Trophoblast cell (in vitro differentiated cells and primary cell): ENCODE measurements around the gene C3orf18.
"Not testable (repeated sequence)": the region's sequence is repeated elsewhere in the genome, so short reads cannot be mapped to it uniquely, and the experiment has no call there.

Source experiments
- DNase-seq, 2 donors: peaks; one replicate each; pipeline ENCODE4 v3.0.0-alpha.2; 2016
- H2AFZ ChIP-seq: 2 replicates; pipeline ENCODE4 v1.6.1; 2013; ENCODE audit warnings: low read length, moderate library complexity, mild to moderate bottlenecking; ENCODE audit not compliant: insufficient read depth, poor library complexity
- H2AK5ac ChIP-seq: 2 replicates; pipeline ENCODE4 v1.6.1; 2013; ENCODE audit warnings: mild to moderate bottlenecking, low read length
- H2BK120ac ChIP-seq: 2 replicates; pipeline ENCODE4 v1.6.1; 2013; ENCODE audit warnings: low read length, mild to moderate bottlenecking, moderate library complexity; ENCODE audit not compliant: insufficient read depth, poor library complexity
- H2BK12ac ChIP-seq: 2 replicates; pipeline ENCODE4 v1.6.1; 2013; ENCODE audit warnings: mild to moderate bottlenecking, low read length, moderate library complexity
- H2BK5ac ChIP-seq: 2 replicates; pipeline ENCODE4 v1.6.1; 2013; ENCODE audit warnings: low read length, low read depth, moderate library complexity, mild to moderate bottlenecking; ENCODE audit not compliant: poor library complexity
- H3K14ac ChIP-seq: 2 replicates; pipeline ENCODE4 v1.6.1; 2013; ENCODE audit warnings: mild to moderate bottlenecking, low read length
- H3K18ac ChIP-seq: 2 replicates; pipeline ENCODE4 v1.6.1; 2013; ENCODE audit warnings: mild to moderate bottlenecking, low read length
- H3K23ac ChIP-seq: 2 replicates; pipeline ENCODE4 v1.6.1; 2013; ENCODE audit warnings: low read length
- H3K27ac ChIP-seq: 2 replicates; pipeline ENCODE4 v1.5.1; 2013; ENCODE audit warnings: low read depth, mild to moderate bottlenecking, inconsistent platforms, low read length, moderate library complexity
- H3K27me3 ChIP-seq: 2 replicates; pipeline ENCODE4 v1.6.1; 2013; ENCODE audit warnings: inconsistent platforms, mild to moderate bottlenecking, low read length, moderate library complexity; ENCODE audit not compliant: insufficient read depth
- H3K36me3 ChIP-seq, 2 experiments: 1 replicate in 1 of 2; 2 replicates in 1 of 2; pipeline ENCODE4 v1.6.1; 2013; ENCODE audit warnings: low read length in 2 of 2, mild to moderate bottlenecking in 2 of 2, moderate library complexity in 1 of 2; ENCODE audit not compliant: insufficient read depth in 2 of 2, control insufficient read depth in 1 of 2
- H3K4ac ChIP-seq: 2 replicates; pipeline ENCODE4 v1.6.1; 2013; ENCODE audit warnings: low read depth, mild to moderate bottlenecking, low read length, moderate library complexity
- H3K4me1 ChIP-seq, 2 experiments: 1 replicate in 1 of 2; 2 replicates in 1 of 2; pipeline ENCODE4 v1.6.1; 2013; ENCODE audit warnings: low read length in 2 of 2, mild to moderate bottlenecking in 2 of 2, moderate library complexity in 1 of 2; ENCODE audit not compliant: insufficient read depth in 2 of 2, control insufficient read depth in 1 of 2
- H3K4me2 ChIP-seq: 2 replicates; pipeline ENCODE4 v1.6.1; 2013; ENCODE audit warnings: inconsistent platforms, mild to moderate bottlenecking, low read length, moderate library complexity
- H3K4me3 ChIP-seq: 2 replicates; pipeline ENCODE4 v1.5.1; 2013; ENCODE audit warnings: mild to moderate bottlenecking, low read depth, low read length, inconsistent platforms
- H3K79me1 ChIP-seq: one replicate; pipeline ENCODE4 v1.6.1; 2013; ENCODE audit warnings: low read length
- H3K79me2 ChIP-seq: 2 replicates; pipeline ENCODE4 v1.6.1; 2013; ENCODE audit warnings: low read length, mild to moderate bottlenecking; ENCODE audit not compliant: control insufficient read depth, insufficient read depth, poor library complexity
- H3K9ac ChIP-seq: 2 replicates; pipeline ENCODE4 v1.6.1; 2013; ENCODE audit warnings: mild to moderate bottlenecking, low read length
- H3K9me3 ChIP-seq: 2 replicates; pipeline ENCODE4 v1.6.1; 2013; ENCODE audit warnings: low read depth, mild to moderate bottlenecking, control low read depth, inconsistent platforms, low read length; ENCODE audit not compliant: insufficient read depth
- H4K12ac ChIP-seq: 2 replicates; pipeline ENCODE4 v1.6.1; 2013; ENCODE audit warnings: low read depth, mild to moderate bottlenecking, low read length, moderate library complexity
- H4K8ac ChIP-seq: 2 replicates; pipeline ENCODE4 v1.6.1; 2013; ENCODE audit warnings: low read depth, mild to moderate bottlenecking, low read length, moderate library complexity
- H4K91ac ChIP-seq: one replicate; pipeline ENCODE4 v1.6.1; 2013; ENCODE audit warnings: low read depth, mild to moderate bottlenecking, low read length, moderate library complexity
- whole genome bisulfite sequencing: extraction: QIAGEN DNeasy Blood & Tissue Kit; methylation state at CpG from one replicate; pipeline ENCODE4 v1.1.7; 2013; ENCODE audit warnings: missing lambda C conversion rate; ENCODE audit not compliant: insufficient read length, insufficient coverage; ENCODE audit errors: extremely low coverage; 5-methylcytosine and 5-hydroxymethylcytosine counted together

Gene C3orf18

GRCh38 chr3:50517721-50518206, 49.8 kb downstream of the C3orf18 start:
- Histone ChIP-seq H3K79me1 (no peaks in the 10 kb centered on the region), H3K9me3 (peaks cover 2% of the 10 kb centered on the region), H3K36me3 (no peaks in the 10 kb centered on the region), H2BK5ac (no peak overlapping the region), H3K9ac (no peak overlapping the region), H2AFZ (no peak overlapping the region), H3K18ac (no peak overlapping the region), H3K23ac (no peak overlapping the region), H3K4me3 (no peak overlapping the region), H3K14ac (no peak overlapping the region), H3K4me2 (no peak overlapping the region), H2BK120ac (no peak overlapping the region), H3K27me3 (no peaks in the 10 kb centered on the region), H4K91ac (no peak overlapping the region), H3K79me2 (no peaks in the 10 kb centered on the region), H3K4ac (no peak overlapping the region), H4K8ac (no peak overlapping the region), H3K27ac (no peak overlapping the region), H2BK12ac (no peak overlapping the region), H2AK5ac (no peak overlapping the region), H3K4me1 (no peaks in the 10 kb centered on the region), H4K12ac (no peak overlapping the region)
- WGBS: no CpG with 5 or more reads among the region's 4 CpGs
- no peak for DNase-seq

- DNase-seq: no peak
- H3K27me3 ChIP-seq: no peaks in the 10 kb centered on the region
- H4K12ac ChIP-seq: no peak overlapping the region
- H3K4me1 ChIP-seq: no peaks in the 10 kb centered on the region
- H2AK5ac ChIP-seq: no peak overlapping the region
- H3K79me1 ChIP-seq: no peaks in the 10 kb centered on the region
- H3K36me3 ChIP-seq: no peaks in the 10 kb centered on the region
- no peak overlapping the region for H3K23ac ChIP-seq
- no peak overlapping the region for H3K4me2 ChIP-seq
- H4K91ac ChIP-seq: no peak overlapping the region
- peaks cover 2% of the 10 kb centered on the region for H3K9me3 ChIP-seq
- H3K79me2 ChIP-seq: no peaks in the 10 kb centered on the region
- H4K8ac ChIP-seq: no peak overlapping the region
- H2BK5ac ChIP-seq: no peak overlapping the region
- no peak overlapping the region for H2BK120ac ChIP-seq
- no peak overlapping the region for H3K4ac ChIP-seq
- H2AFZ ChIP-seq: no peak overlapping the region
- H3K14ac ChIP-seq: no peak overlapping the region
- H3K18ac ChIP-seq: no peak overlapping the region
- no CpG with 5 or more reads among the region's 4 CpGs for WGBS
- peak overlapping the region; percentile 33 for H3K4me3 ChIP-seq
- H2BK12ac ChIP-seq: no peak overlapping the region
- H3K27ac ChIP-seq: no peak overlapping the region
- no peak overlapping the region for H3K9ac ChIP-seq
Observed at GRCh38 chr3:50516440-50516871, 51.1 kb downstream of the C3orf18 start.

- H3K27me3 ChIP-seq: no peaks in the 10 kb centered on the region
- H4K91ac ChIP-seq: no peak overlapping the region
- no peaks in the 10 kb centered on the region for H3K79me2 ChIP-seq
- H3K36me3 ChIP-seq: no peaks in the 10 kb centered on the region
- no peak overlapping the region for H2BK5ac ChIP-seq
- H3K4me1 ChIP-seq: no peaks in the 10 kb centered on the region
- H3K9ac ChIP-seq: no peak overlapping the region
- no peak overlapping the region for H4K8ac ChIP-seq
- no peaks in the 10 kb centered on the region for H3K79me1 ChIP-seq
- H2BK12ac ChIP-seq: no peak overlapping the region
- H3K4me3 ChIP-seq: no peak overlapping the region
- no peak overlapping the region for H2AK5ac ChIP-seq
- WGBS: no CpG with 5 or more reads among the region's 22 CpGs
- H3K4me2 ChIP-seq: no peak overlapping the region
- no peak overlapping the region for H3K14ac ChIP-seq
- no peak overlapping the region for H2BK120ac ChIP-seq
- no peak overlapping the region for H2AFZ ChIP-seq
- peaks cover 2% of the 10 kb centered on the region for H3K9me3 ChIP-seq
- no peak for DNase-seq
- H4K12ac ChIP-seq: no peak overlapping the region
- no peak overlapping the region for H3K18ac ChIP-seq
- H3K23ac ChIP-seq: no peak overlapping the region
- no peak overlapping the region for H3K27ac ChIP-seq
- no peak overlapping the region for H3K4ac ChIP-seq
Observed at GRCh38 chr3:50515565-50516439, 51.7 kb downstream of the C3orf18 start.

GRCh38 chr3:50512908-50513307, 54.6 kb downstream of the C3orf18 start:
- not testable (repeated sequence) for H3K4ac ChIP-seq, H3K4me3 ChIP-seq, H4K91ac ChIP-seq, DNase-seq, H3K79me2 ChIP-seq, H2AK5ac ChIP-seq, H3K4me1 ChIP-seq, H3K9ac ChIP-seq, H3K79me1 ChIP-seq, H2BK5ac ChIP-seq, H3K4me2 ChIP-seq, H2BK120ac ChIP-seq, H3K14ac ChIP-seq, H3K36me3 ChIP-seq, H3K18ac ChIP-seq, H4K12ac ChIP-seq, H4K8ac ChIP-seq, H2AFZ ChIP-seq, H2BK12ac ChIP-seq, H3K9me3 ChIP-seq, H3K27me3 ChIP-seq, H3K27ac ChIP-seq, H3K23ac ChIP-seq
- WGBS: no CpG with 5 or more reads among the region's 8 CpGs
